Activated naive CD8-positive, alpha-beta T cell treated with anti-CD3 and anti-CD28 coated beads for 36 hours (primary cell): Measurements from ENCODE around the gene PTTG1IP. TPM values are rescaled to one million over a fixed set of nuclear protein-coding genes. Genes with fewer than 3 reads are reported as not detected.

Experiments
- DNase-seq: peaks from one replicate; pipeline ENCODE4 v3.0.0; 2021
- H3K27ac Mint-ChIP-seq: one replicate; pipeline ENCODE4 v1.8.0; 2022; ENCODE audit warnings: mild to moderate bottlenecking, moderate library complexity, mixed read lengths
- H3K27me3 Mint-ChIP-seq: one replicate; pipeline ENCODE4 v1.8.0; 2022; ENCODE audit warnings: mild to moderate bottlenecking, mixed read lengths
- H3K36me3 Mint-ChIP-seq: one replicate; pipeline ENCODE4 v1.8.0; 2021; ENCODE audit warnings: mild to moderate bottlenecking, mixed read lengths
- H3K4me1 Mint-ChIP-seq: one replicate; pipeline ENCODE4 v1.8.0; 2021; ENCODE audit warnings: mixed read lengths
- H3K4me3 Mint-ChIP-seq: one replicate; pipeline ENCODE4 v1.8.0; 2022; ENCODE audit warnings: mild to moderate bottlenecking, moderate library complexity, mixed read lengths
- H3K9me3 Mint-ChIP-seq: one replicate; pipeline ENCODE4 v1.8.0; 2022; ENCODE audit warnings: mixed read lengths
- total RNA-seq, 2 experiments: library from RNA; stranded (reverse); gene quantifications; one replicate each; pipeline ENCODE4 v1.2.3, GENCODE V29; 2021

PTTG1IP gene
- total RNA-seq, 2 experiments from 2014 or later: 40.3 to 44.7 TPM

GRCh38 chr21:44854391-44854663, 19.2 kb downstream of the PTTG1IP start:
- Mint-ChIP-seq H3K4me1 (peaks cover 18% of the 10 kb centered on the region), H3K36me3 (peaks cover 10% of the 10 kb centered on the region), H3K9me3 (no peaks in the 10 kb centered on the region), H3K27me3 (no peaks in the 10 kb centered on the region), H3K27ac (no peak overlapping the region), H3K4me3 (no peak overlapping the region)
- no peak for DNase-seq

GRCh38 chr21:44853601-44854390, 19.7 kb downstream of the PTTG1IP start:
- Mint-ChIP-seq H3K27ac (no peak overlapping the region), H3K4me3 (no peak overlapping the region), H3K27me3 (no peaks in the 10 kb centered on the region), H3K4me1 (peaks cover 18% of the 10 kb centered on the region), H3K36me3 (peaks cover 11% of the 10 kb centered on the region), H3K9me3 (no peaks in the 10 kb centered on the region)
- no peak for DNase-seq

DNA sequence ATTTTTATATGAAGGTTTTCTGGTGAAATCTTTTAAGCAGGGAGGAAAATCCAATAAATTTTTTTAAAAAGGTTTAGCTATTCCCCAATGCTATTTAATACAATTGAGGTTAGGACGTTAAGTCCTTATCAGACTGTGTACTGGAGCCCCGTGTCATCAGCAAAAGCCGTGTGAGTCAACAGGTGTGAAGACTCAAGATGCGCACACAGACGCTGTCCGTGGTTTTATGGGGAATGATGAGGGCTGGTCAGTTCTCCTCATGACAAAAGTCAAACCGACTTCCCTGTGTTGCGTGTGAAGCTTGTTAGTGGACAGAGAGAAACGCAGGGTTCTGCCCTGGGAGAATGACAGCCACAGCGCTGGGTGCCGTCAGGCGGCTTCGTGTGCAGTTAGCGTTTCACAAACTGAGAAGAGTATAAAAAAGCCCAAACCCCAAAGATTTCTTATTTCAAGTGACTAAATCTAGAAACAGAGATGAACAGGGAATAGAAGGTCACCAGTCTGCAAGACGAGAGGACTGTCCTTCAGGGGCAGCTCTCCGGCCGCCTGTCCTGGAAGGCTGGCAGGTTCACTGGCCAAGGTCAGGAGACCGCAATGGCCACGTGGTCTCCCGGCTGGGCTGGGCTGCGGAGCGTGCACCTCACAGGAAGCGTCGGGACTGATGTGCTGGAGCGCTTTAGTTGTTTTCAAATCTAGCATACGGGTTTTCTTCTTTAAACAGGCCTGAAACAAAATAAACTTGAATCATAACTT, 22.4 kb downstream of the PTTG1IP start:
- Mint-ChIP-seq H3K9me3 (no peaks in the 10 kb centered on the region), H3K4me1 (peaks cover 20% of the 10 kb centered on the region), H3K36me3 (peaks cover 15% of the 10 kb centered on the region), H3K27ac (peak overlapping the region; percentile 56), H3K4me3 (no peak overlapping the region), H3K27me3 (no peaks in the 10 kb centered on the region)
- DNase-seq: no peak

DNA sequence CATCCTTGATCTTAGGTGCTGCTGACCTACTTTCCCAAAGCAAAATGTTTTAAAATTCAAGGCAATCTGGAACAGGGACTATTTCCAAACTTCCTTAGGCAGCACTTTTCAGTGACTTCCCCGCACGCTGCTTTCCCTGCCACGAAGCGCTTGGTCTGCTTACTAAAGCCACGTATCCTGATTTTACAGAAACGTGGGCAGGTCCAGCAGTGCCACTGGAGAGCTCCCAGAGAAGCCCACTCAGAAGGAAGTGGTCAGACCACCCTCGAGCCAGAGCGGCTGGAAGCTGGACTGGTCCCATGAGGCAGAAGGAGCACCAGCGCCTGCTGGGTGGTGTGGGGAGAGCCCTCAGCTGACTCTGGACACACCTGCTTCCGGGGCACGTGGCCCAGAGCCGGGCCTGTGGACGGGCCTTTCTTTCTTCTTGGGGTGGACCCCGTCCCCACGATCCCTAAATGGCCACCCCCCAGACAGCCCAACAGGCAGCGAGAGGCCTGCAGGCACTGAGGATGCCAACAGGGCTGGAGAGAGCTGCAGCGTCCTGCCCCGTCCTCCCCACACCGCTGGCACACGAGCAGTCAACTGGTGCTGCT, 23.2 kb downstream of the PTTG1IP start:
- Mint-ChIP-seq H3K4me1 (peaks cover 23% of the 10 kb centered on the region), H3K27ac (no peak overlapping the region), H3K4me3 (no peak overlapping the region), H3K36me3 (peaks cover 14% of the 10 kb centered on the region), H3K9me3 (no peaks in the 10 kb centered on the region), H3K27me3 (no peaks in the 10 kb centered on the region)
- no peak for DNase-seq

DNA sequence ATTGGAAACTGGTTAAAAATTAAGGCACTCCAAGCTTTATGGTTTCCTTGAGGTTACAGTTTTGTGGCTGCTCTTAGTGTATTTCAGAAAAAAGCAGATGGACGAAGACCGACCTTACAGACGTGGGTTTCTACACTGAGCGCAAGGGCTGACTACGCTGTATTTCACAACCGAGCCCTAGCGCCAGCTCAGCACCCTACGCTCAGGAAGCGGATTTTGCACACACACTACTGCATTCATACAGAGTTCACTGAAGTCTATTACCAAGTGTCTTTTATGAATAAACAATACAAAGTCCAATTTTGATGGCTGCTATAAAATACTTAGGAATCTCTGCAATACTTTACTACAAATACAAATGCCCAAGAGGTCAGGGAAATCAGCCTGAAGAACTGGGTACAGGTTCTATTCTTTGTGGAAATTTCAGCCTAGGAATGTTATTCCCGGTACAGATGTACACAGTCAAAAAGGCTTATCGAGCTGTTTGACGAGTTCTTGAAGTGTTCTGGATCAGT, 23.8 kb downstream of the PTTG1IP start:
- Mint-ChIP-seq H3K9me3 (no peaks in the 10 kb centered on the region), H3K4me1 (peaks cover 19% of the 10 kb centered on the region), H3K36me3 (peaks cover 11% of the 10 kb centered on the region), H3K27me3 (no peaks in the 10 kb centered on the region), H3K27ac (no peak overlapping the region), H3K4me3 (no peak overlapping the region)
- DNase-seq: no peak

- Mint-ChIP-seq H3K9me3 (no peaks in the 10 kb centered on the region), H3K36me3 (peaks cover 9% of the 10 kb centered on the region), H3K27ac (no peak overlapping the region), H3K4me3 (no peak overlapping the region), H3K27me3 (no peaks in the 10 kb centered on the region), H3K4me1 (peaks cover 17% of the 10 kb centered on the region)
- no peak for DNase-seq
Observed at GRCh38 chr21:44848821-44849521, 24.5 kb downstream of the PTTG1IP start.

DNA sequence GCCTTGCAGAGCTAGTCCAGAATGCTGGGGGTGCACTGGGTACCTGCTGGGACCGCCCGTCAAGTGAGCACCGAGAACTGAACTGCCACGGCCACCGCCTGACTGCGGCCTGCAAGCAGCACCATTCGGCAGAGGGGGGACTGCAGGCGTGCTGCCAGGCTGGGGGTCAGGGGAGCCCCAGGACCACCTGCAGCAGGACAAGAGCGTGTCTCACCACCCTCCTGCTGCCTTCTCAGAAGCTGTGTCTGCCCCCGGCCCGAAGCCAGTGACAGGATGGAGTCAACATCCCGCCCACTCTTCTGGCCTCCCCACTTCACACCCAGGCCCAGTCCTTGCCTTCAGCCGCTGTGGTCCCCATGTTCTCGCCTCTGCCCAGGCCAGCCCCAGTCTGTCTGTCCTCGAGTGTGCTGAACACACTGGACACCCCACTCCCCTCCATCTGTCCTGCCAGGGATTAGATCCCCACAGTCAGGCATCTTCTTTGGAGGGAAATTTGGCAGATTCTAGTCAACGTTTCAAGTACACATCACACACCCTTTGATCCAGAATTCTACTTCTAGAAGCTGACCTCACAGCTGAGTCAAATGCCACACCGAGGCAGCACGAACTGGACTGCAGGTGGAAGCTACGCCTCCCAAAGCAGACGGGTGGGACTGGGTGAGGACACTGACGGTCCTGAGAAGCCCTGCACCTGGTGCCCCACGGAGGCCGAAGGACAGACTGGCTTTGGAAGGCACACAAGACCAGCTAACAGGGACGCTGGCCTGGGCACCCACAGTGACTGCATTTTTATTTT, 26.0 kb downstream of the PTTG1IP start:
- H3K4me1 Mint-ChIP-seq: peaks cover 17% of the 10 kb centered on the region
- DNase-seq: no peak
- H3K27me3 Mint-ChIP-seq: no peaks in the 10 kb centered on the region
- H3K9me3 Mint-ChIP-seq: no peaks in the 10 kb centered on the region
- peaks cover 4% of the 10 kb centered on the region for H3K36me3 Mint-ChIP-seq
- H3K27ac Mint-ChIP-seq: no peak overlapping the region
- no peak overlapping the region for H3K4me3 Mint-ChIP-seq

- Mint-ChIP-seq H3K4me1 (peaks cover 13% of the 10 kb centered on the region), H3K4me3 (peak overlapping the region; percentile 75), H3K27ac (peak overlapping the region; percentile 70), H3K36me3 (peaks cover 4% of the 10 kb centered on the region), H3K27me3 (peaks cover under 1% of the 10 kb centered on the region), H3K9me3 (no peaks in the 10 kb centered on the region)
- peak; percentile 56 for DNase-seq
Observed at GRCh38 chr21:44846485-44847260, 26.8 kb downstream of the PTTG1IP start.

- Mint-ChIP-seq H3K27me3 (peaks cover 4% of the 10 kb centered on the region), H3K4me1 (peaks cover 11% of the 10 kb centered on the region), H3K27ac (peak overlapping the region; percentile 70), H3K4me3 (peak overlapping the region; percentile 75), H3K9me3 (no peaks in the 10 kb centered on the region), H3K36me3 (peaks cover 4% of the 10 kb centered on the region)
- no peak for DNase-seq
Observed at GRCh38 chr21:44846224-44846484, 27.3 kb downstream of the PTTG1IP start.

DNA sequence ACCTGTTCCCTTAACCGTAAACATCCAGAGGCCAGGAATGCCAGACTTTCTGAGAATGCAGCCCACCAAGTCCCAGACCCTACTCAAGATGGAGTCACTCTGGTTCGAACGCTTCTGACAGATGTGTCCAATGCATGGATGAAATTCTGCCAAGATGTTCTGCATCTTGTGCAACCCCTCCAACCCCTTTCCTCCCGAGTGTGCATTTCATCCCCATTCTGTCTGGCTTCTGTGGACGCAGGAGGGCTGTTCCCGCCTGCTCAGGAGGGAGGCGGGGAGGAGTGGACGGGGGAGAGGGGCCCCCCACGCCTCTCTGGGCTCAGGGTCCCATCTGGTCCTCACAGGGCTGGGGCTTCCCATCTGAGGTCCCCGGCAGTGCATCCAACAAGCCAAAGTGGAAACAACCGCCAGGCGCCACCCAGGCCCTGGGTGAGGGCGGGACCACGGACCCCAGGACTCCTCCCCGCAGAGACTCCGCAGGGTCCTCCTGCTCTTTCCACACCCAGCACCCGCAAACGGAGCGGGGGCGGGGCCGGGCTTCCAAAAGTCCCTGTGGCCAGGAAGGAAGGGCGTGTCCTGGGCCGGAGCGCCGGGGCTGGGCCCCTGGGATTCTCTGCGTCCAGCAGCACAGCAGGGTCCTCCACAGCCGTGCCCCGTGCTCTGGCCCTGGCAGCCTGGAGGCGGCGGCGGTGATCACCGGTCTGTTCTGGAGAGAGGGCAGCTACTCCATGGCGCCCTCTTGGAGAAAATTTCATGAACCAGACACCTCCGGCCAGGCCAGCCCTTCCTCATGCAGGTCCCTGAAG, 27.9 kb downstream of the PTTG1IP start:
- Mint-ChIP-seq H3K4me1 (peaks cover 9% of the 10 kb centered on the region), H3K9me3 (no peaks in the 10 kb centered on the region), H3K27me3 (peaks cover 4% of the 10 kb centered on the region), H3K4me3 (peak overlapping the region; percentile 75), H3K36me3 (peaks cover 4% of the 10 kb centered on the region), H3K27ac (peak overlapping the region; percentile 70)
- peak; percentile 77 for DNase-seq

GRCh38 chr21:44844256-44844655, 29.2 kb downstream of the PTTG1IP start:
- H3K4me3 Mint-ChIP-seq: no peak overlapping the region
- no peak overlapping the region for H3K27ac Mint-ChIP-seq
- peaks cover 4% of the 10 kb centered on the region for H3K36me3 Mint-ChIP-seq
- no peak for DNase-seq
- H3K4me1 Mint-ChIP-seq: peaks cover 9% of the 10 kb centered on the region
- peaks cover 4% of the 10 kb centered on the region for H3K27me3 Mint-ChIP-seq
- no peaks in the 10 kb centered on the region for H3K9me3 Mint-ChIP-seq

GRCh38 chr21:44842721-44843445, 30.6 kb downstream of the PTTG1IP start:
- Mint-ChIP-seq H3K27me3 (peaks cover 4% of the 10 kb centered on the region), H3K27ac (no peak overlapping the region), H3K4me1 (peaks cover 9% of the 10 kb centered on the region), H3K36me3 (no peaks in the 10 kb centered on the region), H3K9me3 (no peaks in the 10 kb centered on the region), H3K4me3 (no peak overlapping the region)
- DNase-seq: no peak

- no peaks in the 10 kb centered on the region for H3K36me3 Mint-ChIP-seq
- no peak overlapping the region for H3K4me3 Mint-ChIP-seq
- H3K4me1 Mint-ChIP-seq: peaks cover 9% of the 10 kb centered on the region
- H3K9me3 Mint-ChIP-seq: no peaks in the 10 kb centered on the region
- H3K27me3 Mint-ChIP-seq: peaks cover 6% of the 10 kb centered on the region
- no peak overlapping the region for H3K27ac Mint-ChIP-seq
- DNase-seq: no peak
Observed at GRCh38 chr21:44842087-44842486, 31.4 kb downstream of the PTTG1IP start.
